Measurements from ENCODE around the gene PKNOX1. TPM values are rescaled to one million over a fixed set of nuclear protein-coding genes. Genes with fewer than 3 reads are reported as not detected.

Gene PKNOX1
- total RNA-seq, 1 donor from 2014 or later = 17.5 TPM

DNA sequence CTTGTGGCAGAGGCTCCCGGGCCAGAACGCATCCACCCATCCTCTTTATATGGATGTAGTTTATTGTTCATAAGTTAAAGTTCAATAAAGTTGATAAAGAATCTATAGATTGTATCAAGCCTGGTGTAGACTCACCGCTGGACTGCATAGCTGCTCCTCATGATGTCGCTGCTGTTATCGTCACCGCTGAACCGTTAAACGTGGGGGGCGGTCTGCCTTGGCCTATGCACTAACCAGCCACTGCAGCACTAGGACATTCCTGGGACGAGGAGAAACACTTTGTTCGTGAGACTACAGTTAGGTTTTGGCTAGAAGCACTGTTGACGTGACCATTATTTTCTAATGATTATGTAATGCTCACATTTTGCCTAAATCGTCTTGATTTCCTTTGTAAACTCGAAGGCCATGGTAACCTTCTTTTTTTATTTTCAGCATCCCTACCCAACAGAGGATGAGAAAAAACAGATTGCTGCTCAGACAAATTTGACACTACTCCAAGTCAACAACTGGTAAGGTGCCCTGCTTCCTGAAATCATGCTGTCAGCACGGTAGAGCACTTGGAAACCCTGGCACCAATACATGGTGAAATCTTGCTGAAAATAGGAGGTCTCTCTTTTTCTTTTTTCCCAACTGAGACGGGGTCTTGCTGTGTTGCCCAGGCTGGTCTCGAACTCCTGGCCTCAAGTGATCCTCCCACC is 50.2 kb downstream of the PKNOX1 start:
- TF ChIP-seq CTCF (conservative IDR thresholded peaks at IDR 0.05; ENCODE audit: low read depth, low read length) = no peak
- DNase-seq (ENCODE audit: low read depth) = no peak
- H3K4me3 ChIP-seq (ENCODE audit: low read depth, low read length) = no peak overlapping the region

- H3K4me3 ChIP-seq (ENCODE audit: low read depth, low read length) = no peak overlapping the region
- no peak for TF ChIP-seq CTCF (conservative IDR thresholded peaks at IDR 0.05; ENCODE audit: low read depth, low read length)
- DNase-seq (ENCODE audit: low read depth) = peak; percentile 85
These were observed 51.3 kb downstream of the PKNOX1 start for GRCh38 chr21:43025636-43026180.

GRCh38 chr21:43027846-43028731 is 53.7 kb downstream of the PKNOX1 start:
- no peak for DNase-seq (ENCODE audit: low read depth)
- no peak for TF ChIP-seq CTCF (conservative IDR thresholded peaks at IDR 0.05; ENCODE audit: low read depth, low read length)
- H3K4me3 ChIP-seq (ENCODE audit: low read depth, low read length) = no peak overlapping the region

GRCh38 chr21:43029785-43030184 is 55.4 kb downstream of the PKNOX1 start:
- TF ChIP-seq CTCF (conservative IDR thresholded peaks at IDR 0.05; ENCODE audit: low read depth, low read length) = no peak
- no peak overlapping the region for H3K4me3 ChIP-seq (ENCODE audit: low read depth, low read length)
- DNase-seq (ENCODE audit: low read depth) = no peak

- no peak for DNase-seq (ENCODE audit: low read depth)
- no peak for TF ChIP-seq CTCF (conservative IDR thresholded peaks at IDR 0.05; ENCODE audit: low read depth, low read length)
- H3K4me3 ChIP-seq (ENCODE audit: low read depth, low read length) = no peak overlapping the region
These were observed 56.8 kb downstream of the PKNOX1 start for GRCh38 chr21:43031121-43031619.

DNA sequence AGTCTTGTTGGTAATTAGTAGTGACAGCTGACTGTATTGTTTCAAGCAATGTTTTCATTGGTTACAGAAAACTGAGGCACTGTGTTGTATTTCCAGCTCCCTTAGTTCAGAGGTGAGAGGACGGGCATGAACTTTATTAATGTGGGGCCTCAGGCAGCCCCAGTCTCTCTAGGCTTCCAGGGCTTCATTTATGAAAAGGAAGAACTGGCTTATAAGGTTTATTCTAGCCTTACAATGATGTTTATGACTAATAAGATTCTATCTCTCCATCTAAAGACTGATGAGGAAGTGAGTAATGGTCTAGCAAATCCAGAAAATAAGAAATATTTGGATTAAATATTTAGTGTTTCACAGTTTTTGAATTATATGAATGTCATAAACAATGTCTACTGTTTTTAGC is 59.7 kb downstream of the PKNOX1 start:
- TF ChIP-seq CTCF (conservative IDR thresholded peaks at IDR 0.05; ENCODE audit: low read depth, low read length) = no peak
- DNase-seq (ENCODE audit: low read depth) = no peak
- H3K4me3 ChIP-seq (ENCODE audit: low read depth, low read length) = no peak overlapping the region
